Large intestine (tissue), 3 donors: ENCODE measurements around the gene TMEM53. TPM values are rescaled to one million over a fixed set of nuclear protein-coding genes. Genes with fewer than 3 reads are reported as not detected.

ENCODE experiments used
- DNase-seq, 2 donors: peaks; one replicate each; pipeline versions ENCODE4 v3.0.0 to v3.0.0-alpha.2; 2013
- H3K27ac ChIP-seq: one replicate; pipeline ENCODE4 v1.5.1; 2013; ENCODE audit warnings: low read length
- H3K27me3 ChIP-seq: 2 replicates; pipeline ENCODE4 v1.6.1; 2013; ENCODE audit warnings: low read length; ENCODE audit not compliant: control insufficient read depth, insufficient read depth
- H3K36me3 ChIP-seq: 2 replicates; pipeline ENCODE4 v1.6.1; 2013; ENCODE audit warnings: low read length; ENCODE audit not compliant: control insufficient read depth, insufficient read depth
- H3K4me1 ChIP-seq: one replicate; pipeline ENCODE4 v1.6.1; 2013; ENCODE audit warnings: low read length; ENCODE audit not compliant: control insufficient read depth, insufficient read depth
- H3K4me3 ChIP-seq: one replicate; pipeline ENCODE4 v1.5.1; 2013; ENCODE audit warnings: low read length
- H3K9me3 ChIP-seq: one replicate; pipeline ENCODE4 v1.6.1; 2013; ENCODE audit warnings: mild to moderate bottlenecking, low read depth, low read length, moderate library complexity; ENCODE audit not compliant: control insufficient read depth
- WGBS: methylation state at CpG from one replicate; pipeline ENCODE4 v1.1.5; 2013; ENCODE audit warnings: low lambda C conversion rate; ENCODE audit not compliant: insufficient coverage; 5-methylcytosine and 5-hydroxymethylcytosine counted together
- polyA plus RNA-seq: library from polyadenylated mRNA; unstranded; fragments of 120-200 nt; gene quantifications from one replicate; pipeline ENCODE4 v1.2.1, GENCODE V29; 2013

TMEM53 gene
- polyA plus RNA-seq, 1 donor, result 14.7 TPM

DNA sequence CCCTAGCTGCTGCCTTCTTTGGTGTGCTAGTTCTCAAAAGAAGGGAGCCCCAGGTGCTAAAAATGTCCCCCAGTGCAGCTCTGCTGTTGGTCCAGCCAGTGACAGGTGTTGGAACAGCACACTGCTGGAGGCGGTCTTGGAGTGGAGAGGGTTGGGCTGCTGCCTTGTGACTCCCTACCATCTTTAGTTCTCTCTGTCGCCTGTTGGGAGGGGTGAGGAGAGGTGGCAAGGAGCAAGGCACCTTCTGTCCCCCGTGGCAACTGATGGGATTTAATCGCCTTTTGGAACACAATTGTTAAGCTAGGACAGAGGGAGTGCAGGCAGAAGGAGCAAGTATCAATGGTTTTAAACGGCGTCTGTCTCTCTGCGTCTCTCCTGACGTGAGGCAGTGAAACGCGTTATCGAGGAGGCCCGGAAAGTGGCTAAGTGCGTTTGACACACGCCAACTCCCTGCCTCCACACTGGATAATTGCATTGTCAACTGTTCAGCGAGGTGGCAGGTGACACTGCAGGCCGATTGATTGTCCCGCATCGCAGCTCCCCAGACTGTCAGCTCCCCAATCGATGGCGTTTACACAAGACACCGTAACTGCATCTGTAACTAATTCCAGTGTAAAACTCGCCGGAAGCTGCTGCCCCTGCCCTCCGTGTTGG is 34.0 kb downstream of the TMEM53 start:
- no peak for DNase-seq
- no peaks in the 10 kb centered on the region for H3K4me1 ChIP-seq
- WGBS, result 100% methylated on average over 5 of the region's 24 CpGs
- no peaks in the 10 kb centered on the region for H3K9me3 ChIP-seq
- peaks cover 98% of the 10 kb centered on the region for H3K36me3 ChIP-seq
- no peak overlapping the region for H3K27ac ChIP-seq
- H3K27me3 ChIP-seq, result no peaks in the 10 kb centered on the region
- H3K4me3 ChIP-seq, result no peak overlapping the region

DNA sequence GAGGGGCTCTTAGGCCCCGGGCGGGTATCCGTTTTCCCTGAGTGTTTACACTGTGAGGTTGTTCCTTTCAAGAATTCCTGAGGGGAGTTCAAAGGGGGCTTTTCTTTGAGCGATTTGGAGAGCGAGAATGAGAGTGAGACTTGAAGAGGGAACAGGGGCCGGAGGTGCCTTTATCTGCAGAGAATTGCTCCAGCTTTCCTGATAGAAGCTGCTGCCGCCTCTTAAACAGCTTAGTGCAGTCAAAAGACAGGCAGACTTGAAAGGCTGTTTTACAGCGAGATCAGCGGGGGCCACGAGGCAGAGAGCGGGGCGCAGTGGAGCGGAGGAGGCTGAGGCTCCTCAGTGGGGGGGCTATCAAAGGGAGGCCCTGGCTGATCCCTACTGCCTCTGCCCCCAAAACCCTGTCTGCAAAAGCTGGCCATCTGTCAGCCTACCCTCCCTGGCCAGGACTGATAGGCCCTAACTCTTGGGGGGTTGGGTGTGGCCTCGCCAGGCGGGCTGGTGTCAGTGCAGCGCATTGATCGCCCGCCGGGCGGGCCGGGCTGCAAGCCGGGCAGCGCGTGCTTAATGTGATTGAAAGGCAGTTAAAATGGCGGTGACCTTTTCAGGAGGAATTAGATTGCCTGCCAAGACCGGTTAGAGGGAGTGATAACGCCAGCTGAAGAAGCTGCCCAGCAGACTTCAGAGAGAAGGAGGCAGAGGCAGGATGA is 36.4 kb downstream of the TMEM53 start:
- H3K4me1 ChIP-seq, result peaks cover 15% of the 10 kb centered on the region
- WGBS, result 52% methylated on average over 2 of the region's 27 CpGs
- no peak overlapping the region for H3K4me3 ChIP-seq
- no peaks in the 10 kb centered on the region for H3K9me3 ChIP-seq
- no peak for DNase-seq
- H3K27ac ChIP-seq, result no peak overlapping the region
- no peaks in the 10 kb centered on the region for H3K27me3 ChIP-seq
- H3K36me3 ChIP-seq, result peaks cover 95% of the 10 kb centered on the region

DNA sequence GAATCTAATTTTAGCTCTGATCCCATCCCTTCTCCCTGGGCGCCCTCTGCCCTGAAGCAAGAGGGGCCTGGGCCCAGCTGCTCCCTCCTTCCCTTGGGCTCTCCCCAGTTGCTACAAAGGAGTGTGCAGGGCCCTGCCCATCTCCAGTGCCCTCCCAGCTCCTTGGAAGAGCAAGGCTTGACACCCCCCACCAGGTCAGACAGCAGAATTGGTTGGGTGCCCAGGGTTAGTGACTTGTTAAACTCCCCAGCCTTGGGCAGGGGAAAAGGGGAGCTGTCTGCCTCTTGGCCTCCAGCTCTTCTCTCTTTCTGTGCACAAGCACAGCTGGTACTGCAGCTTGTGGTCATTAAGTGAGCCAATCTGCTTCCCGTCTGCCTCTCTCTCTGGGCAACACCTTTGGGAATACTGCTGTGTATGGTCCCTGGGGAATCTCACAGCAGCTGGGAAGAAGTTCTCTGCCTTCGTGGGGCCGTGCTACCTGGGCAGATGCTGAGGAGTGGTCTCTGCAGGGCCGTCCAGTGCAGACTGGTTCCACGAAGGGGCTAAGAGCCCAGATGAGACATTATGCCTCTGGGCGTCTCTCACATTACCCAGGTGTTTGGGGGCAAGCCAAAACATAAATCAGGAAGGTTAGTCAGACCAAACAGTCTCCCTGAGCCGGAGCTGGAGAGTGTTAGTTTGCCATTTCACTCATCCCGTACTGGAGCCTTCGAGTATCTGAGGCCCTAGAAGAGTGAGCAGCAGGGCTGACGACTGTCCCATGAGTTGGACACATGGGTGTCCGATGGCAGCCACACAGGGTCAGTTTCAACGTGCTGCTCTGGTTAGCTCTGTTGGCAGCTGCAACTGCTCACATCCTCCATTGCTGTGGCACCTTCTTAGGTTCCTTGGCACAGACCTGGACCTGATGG is 37.3 kb downstream of the TMEM53 start:
- Histone ChIP-seq H3K36me3 (peaks cover 86% of the 10 kb centered on the region), H3K27ac (no peak overlapping the region)
- WGBS, result no CpG with 5 or more reads among the region's 13 CpGs

DNA sequence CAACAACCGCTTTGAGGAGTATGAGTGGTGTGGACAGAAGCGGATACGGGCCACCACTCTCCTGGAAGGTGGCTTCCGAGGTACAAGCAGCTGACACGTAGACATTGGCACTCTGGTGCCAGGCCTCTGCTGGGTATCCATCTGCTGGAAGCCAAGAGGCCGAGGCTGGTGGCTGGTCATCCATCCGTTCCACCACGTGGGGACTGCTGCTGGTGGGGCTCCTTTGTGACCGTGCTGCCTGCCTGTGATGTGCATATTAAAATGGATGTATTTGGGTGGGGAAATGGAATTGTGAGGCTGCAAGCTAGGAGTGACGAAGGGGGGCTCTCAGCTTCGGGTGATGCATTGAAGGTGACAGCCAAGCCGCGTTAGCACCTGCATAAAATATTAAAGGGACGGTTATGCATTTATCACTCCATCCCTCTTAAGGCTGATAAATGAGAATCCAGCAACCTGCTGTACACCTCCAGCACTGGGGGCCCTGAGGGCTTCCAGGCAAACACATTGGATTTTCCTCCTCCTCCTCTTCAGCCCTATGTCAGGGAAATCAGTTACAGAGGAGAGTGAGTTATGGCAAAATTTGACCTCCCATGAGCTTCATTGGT is 38.1 kb downstream of the TMEM53 start:
- no peaks in the 10 kb centered on the region for H3K9me3 ChIP-seq
- no peaks in the 10 kb centered on the region for H3K27me3 ChIP-seq
- peaks cover 78% of the 10 kb centered on the region for H3K36me3 ChIP-seq
- no peak overlapping the region for H3K27ac ChIP-seq
- H3K4me1 ChIP-seq, result peaks cover 20% of the 10 kb centered on the region
- no CpG with 5 or more reads among the region's 14 CpGs for WGBS
- H3K4me3 ChIP-seq, result no peak overlapping the region
- no peak for DNase-seq

More for the DNA sequence above, 37.3 kb downstream of the TMEM53 start:
- H3K9me3 ChIP-seq, result no peaks in the 10 kb centered on the region
- H3K4me1 ChIP-seq, result peaks cover 20% of the 10 kb centered on the region
- H3K4me3 ChIP-seq, result no peak overlapping the region
- no peaks in the 10 kb centered on the region for H3K27me3 ChIP-seq
- no peak for DNase-seq

DNA sequence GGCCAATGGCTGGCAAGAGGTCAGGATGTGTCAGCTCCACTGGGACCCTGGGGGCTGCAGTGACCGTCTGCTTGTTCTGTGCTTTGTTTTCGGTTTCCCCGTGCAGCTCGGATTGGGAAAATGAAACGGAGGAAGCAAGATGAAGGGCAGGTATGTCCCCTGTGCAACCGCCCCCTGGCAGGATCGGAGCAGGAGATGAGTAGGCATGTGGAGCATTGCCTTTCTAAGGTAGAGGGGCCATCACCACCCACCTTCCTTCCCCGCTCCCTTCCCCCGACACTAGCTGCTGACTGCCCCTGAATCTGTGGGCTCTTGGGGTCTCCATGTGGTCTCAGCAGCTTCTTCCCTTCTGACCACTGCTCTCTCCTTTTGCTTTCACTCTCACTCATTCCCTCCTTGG is 38.8 kb downstream of the TMEM53 start:
- WGBS, result no CpG with 5 or more reads among the region's 9 CpGs
- Histone ChIP-seq H3K9me3 (no peaks in the 10 kb centered on the region), H3K4me3 (no peak overlapping the region), H3K4me1 (peaks cover 20% of the 10 kb centered on the region), H3K27ac (no peak overlapping the region), H3K36me3 (peaks cover 71% of the 10 kb centered on the region), H3K27me3 (no peaks in the 10 kb centered on the region)
- no peak for DNase-seq

DNA sequence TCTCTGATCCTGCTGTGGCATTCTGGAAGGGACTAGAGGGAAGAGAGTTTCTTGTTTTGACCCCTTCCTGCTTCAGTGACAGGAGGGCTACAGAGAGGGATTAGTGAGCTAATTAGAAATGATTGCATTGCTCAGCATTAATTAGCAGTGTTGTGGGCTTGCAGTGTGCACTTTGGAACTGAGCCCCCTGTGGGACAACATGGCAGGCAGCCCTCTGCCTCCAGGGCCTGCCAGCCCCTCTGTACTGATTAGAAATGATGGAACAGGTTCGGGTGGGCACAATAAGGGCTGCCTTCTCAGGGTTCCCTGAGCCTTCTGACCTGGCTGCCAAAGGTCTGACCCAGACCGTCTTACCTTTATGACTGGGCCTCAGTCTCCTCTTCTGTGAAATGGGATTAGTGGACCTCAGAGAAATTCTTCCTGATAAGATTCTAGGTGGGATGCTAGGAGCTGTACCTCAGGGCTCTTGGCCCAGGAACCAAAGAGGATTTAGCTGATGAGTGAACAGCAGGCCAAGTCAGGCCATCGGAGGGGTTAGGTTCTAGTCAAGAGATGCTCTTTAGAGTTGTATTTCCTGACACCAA is 39.6 kb downstream of the TMEM53 start:
- DNase-seq, result no peak
- WGBS, result no CpG with 5 or more reads among the region's 3 CpGs
- Histone ChIP-seq H3K27ac (no peak overlapping the region), H3K4me1 (peaks cover 20% of the 10 kb centered on the region), H3K27me3 (no peaks in the 10 kb centered on the region), H3K4me3 (no peak overlapping the region), H3K36me3 (peaks cover 65% of the 10 kb centered on the region), H3K9me3 (no peaks in the 10 kb centered on the region)

DNA sequence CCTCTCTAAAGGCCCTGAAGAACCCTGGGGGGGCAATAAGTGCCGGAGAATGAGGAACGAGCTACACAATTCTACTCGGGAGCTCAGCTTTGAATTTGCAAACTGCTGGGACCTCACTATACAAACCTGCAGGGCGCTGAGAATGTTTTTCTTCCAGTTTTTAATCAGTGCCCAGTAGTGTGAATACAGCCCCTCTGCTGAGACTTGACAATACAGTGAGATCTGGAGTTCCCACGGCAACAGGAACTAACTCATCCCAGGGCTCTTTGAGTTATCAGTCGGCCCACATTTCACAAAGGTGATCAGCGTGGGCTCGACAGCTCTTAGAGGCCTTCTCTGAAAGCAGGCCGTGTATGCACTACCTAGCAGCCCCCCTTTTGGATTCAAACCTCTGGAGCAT is 41.7 kb downstream of the TMEM53 start:
- Histone ChIP-seq H3K27me3 (no peaks in the 10 kb centered on the region), H3K36me3 (peaks cover 45% of the 10 kb centered on the region), H3K4me1 (peaks cover 20% of the 10 kb centered on the region), H3K9me3 (no peaks in the 10 kb centered on the region), H3K27ac (peak overlapping the region; percentile 61), H3K4me3 (peak overlapping the region; percentile 66)
- no CpG with 5 or more reads among the region's 9 CpGs for WGBS
- DNase-seq, result no peak

DNA sequence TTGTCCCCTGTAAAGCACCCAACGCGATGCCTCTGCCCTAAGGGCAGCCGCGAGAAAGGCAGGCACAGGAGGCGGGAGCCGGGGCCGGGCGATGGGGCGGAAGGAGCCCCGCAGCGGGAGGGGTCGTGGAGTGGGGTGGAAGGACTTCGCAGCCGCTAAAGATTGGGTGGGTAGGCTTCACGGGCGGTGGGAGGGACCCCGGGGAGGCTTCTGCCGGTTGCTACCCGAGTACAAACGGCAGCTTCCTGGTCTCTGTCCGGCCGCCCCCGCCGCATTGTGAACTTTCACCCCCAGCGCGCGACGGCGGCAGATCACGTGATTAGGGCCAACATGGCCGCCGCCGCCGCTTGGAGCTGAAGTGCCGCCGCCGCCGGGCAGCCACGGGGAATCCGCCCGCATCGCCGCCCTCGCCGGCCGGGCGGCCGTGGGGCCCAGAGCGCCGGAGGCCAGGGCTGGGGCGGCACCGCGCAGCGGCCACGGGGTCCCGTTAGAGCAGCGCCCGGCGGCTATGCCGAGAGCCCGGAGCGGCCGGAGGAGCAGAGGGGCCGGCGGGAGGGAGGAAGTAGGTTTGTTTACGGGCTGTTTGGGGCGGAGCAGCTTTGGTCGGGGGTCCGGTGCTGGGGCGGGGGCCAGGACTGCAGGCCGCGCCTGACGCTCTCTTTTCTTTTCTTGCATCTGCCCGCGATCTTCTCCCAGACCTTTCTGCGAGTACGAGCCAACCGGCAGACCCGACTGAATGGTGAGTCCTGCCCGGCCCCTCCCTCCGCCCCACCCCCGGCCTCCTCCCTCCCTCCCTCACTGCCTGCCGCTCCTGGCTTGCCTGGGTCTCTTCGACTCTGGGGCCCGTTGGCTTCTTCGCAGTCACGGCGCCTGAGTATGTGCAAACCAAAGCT is 42.4 kb downstream of the TMEM53 start:
- peak; percentile 86 to 95 for DNase-seq
- Histone ChIP-seq H3K4me3 (peak overlapping the region; percentile 66), H3K36me3 (peaks cover 38% of the 10 kb centered on the region), H3K27ac (peak overlapping the region; percentile 87), H3K4me1 (peaks cover 20% of the 10 kb centered on the region), H3K27me3 (no peaks in the 10 kb centered on the region), H3K9me3 (no peaks in the 10 kb centered on the region)
- WGBS, result no CpG with 5 or more reads among the region's 88 CpGs

DNA sequence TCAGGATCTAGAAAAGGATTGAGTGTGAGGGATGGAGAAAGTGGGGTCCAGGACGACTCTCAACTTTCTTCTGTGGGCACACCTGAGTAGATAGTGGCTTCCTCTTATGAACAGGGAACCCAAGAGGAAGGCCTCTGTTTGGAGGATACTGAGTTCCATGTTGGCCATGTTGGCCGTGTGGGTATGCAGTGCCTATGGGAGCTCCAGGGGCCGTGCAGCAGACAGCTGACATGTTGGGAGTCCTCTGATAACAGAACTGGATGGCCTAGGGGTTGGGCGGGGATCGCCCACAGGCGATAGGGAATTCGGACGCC is 43.0 kb downstream of the TMEM53 start:
- WGBS, result no CpG with 5 or more reads among the region's 8 CpGs
- Histone ChIP-seq H3K4me1 (peaks cover 20% of the 10 kb centered on the region), H3K36me3 (peaks cover 32% of the 10 kb centered on the region), H3K9me3 (no peaks in the 10 kb centered on the region), H3K27me3 (no peaks in the 10 kb centered on the region), H3K4me3 (peak overlapping the region; percentile 66), H3K27ac (peak overlapping the region; percentile 87)
- DNase-seq, result no peak
